GM23248 (cell line): ENCODE data around the gene TMEM271. TPM values are rescaled to one million over a fixed set of nuclear protein-coding genes. Genes with fewer than 3 reads are reported as not detected.
"Not testable (repeated sequence)": the region's sequence is repeated elsewhere in the genome, so short reads cannot be mapped to it uniquely, and the experiment has no call there.

Experiments
- DNase-seq: peaks from one replicate; pipeline ENCODE4 v3.0.0-alpha.2; 2015
- H2AFZ ChIP-seq: fragments of 200-600 bp; sonication (generic); 2 replicates; pipeline ENCODE4 v1.6.1; 2016; ENCODE audit warnings: antibody characterized with exemption
- H3F3A ChIP-seq: fragments of 200-600 bp; sonication (generic); 2 replicates; pipeline ENCODE4 v1.6.1; 2016; ENCODE audit warnings: mild to moderate bottlenecking, antibody characterized with exemption, mixed run types; ENCODE audit not compliant: insufficient read depth
- H3K27ac ChIP-seq: fragments of 200-600 bp; sonication (generic); 2 replicates; pipeline ENCODE4 v1.5.1; 2016; ENCODE audit warnings: mild to moderate bottlenecking
- H3K27me3 ChIP-seq: fragments of 200-600 bp; sonication (generic); replicated peaks from 2 replicates; pipeline ENCODE4 v1.6.1; 2016; ENCODE audit warnings: mild to moderate bottlenecking; ENCODE audit not compliant: insufficient read depth
- H3K36me3 ChIP-seq: fragments of 200-600 bp; sonication (generic); 2 replicates; pipeline ENCODE4 v1.6.1; 2016; ENCODE audit warnings: low read depth, mild to moderate bottlenecking
- H3K4me1 ChIP-seq: fragments of 200-600 bp; sonication (generic); 2 replicates; pipeline ENCODE4 v1.6.1; 2016; ENCODE audit warnings: mild to moderate bottlenecking; ENCODE audit not compliant: insufficient read depth
- H3K4me2 ChIP-seq: fragments of 200-600 bp; sonication (generic); one replicate; pipeline ENCODE4 v1.6.1; 2016; ENCODE audit warnings: mild to moderate bottlenecking; ENCODE audit not compliant: unreplicated experiment
- H3K4me3 ChIP-seq: fragments of 200-600 bp; sonication (generic); 2 replicates; pipeline ENCODE4 v1.5.1; 2016; ENCODE audit warnings: mild to moderate bottlenecking
- H3K79me2 ChIP-seq: fragments of 200-600 bp; sonication (generic); 2 replicates; pipeline ENCODE4 v1.6.1; 2016; ENCODE audit warnings: mild to moderate bottlenecking; ENCODE audit not compliant: insufficient read depth
- H3K9ac ChIP-seq: fragments of 200-600 bp; sonication (generic); 2 replicates; pipeline ENCODE4 v1.6.1; 2016; ENCODE audit warnings: mild to moderate bottlenecking
- H3K9me2 ChIP-seq: fragments of 200-600 bp; sonication (generic); 2 replicates; pipeline ENCODE4 v1.6.1; 2016; ENCODE audit warnings: mixed run types, mild to moderate bottlenecking, moderate library complexity; ENCODE audit not compliant: insufficient read depth
- H3K9me3 ChIP-seq: fragments of 200-600 bp; sonication (generic); one replicate; pipeline ENCODE4 v1.6.1; 2017; ENCODE audit warnings: low read depth
- H4K20me1 ChIP-seq: fragments of 200-600 bp; sonication (generic); 2 replicates; pipeline ENCODE4 v1.6.0; 2016; ENCODE audit not compliant: insufficient read depth
- EZH2 ChIP-seq: fragments of 200-600 bp; sonication (generic); IDR thresholded peaks from 2 replicates; pipeline ENCODE4 v1.6.1; 2018; ENCODE audit warnings: antibody characterized with exemption, mild to moderate bottlenecking; ENCODE audit not compliant: insufficient read depth, poor library complexity, severe bottlenecking
- EZH2phosphoT487 ChIP-seq: fragments of 200-600 bp; sonication (generic); IDR thresholded peaks from 2 replicates; pipeline ENCODE4 v1.6.1; 2018; ENCODE audit warnings: antibody characterized with exemption, moderate library complexity, mild to moderate bottlenecking, low read depth; ENCODE audit not compliant: insufficient read depth
- WGBS, 2 experiments: methylation state at CpG; one replicate each; pipeline ENCODE4 v1.1.6; 2015 to 2017; ENCODE audit warnings: low lambda C conversion rate in 2 of 2, low coverage in 1 of 2; ENCODE audit errors: missing lambda C conversion rate in 2 of 2; 5-methylcytosine and 5-hydroxymethylcytosine counted together
- in situ Hi-C: fragments of 300-500 bp; cut with MboI; formaldehyde crosslinking; loops from 2 replicates; pipeline ENCODE4 v1.15.0; 2020
- polyA plus RNA-seq: library from polyadenylated mRNA; unstranded; fragments of >200 nt; fragmentation: Nextera tagmentation; extraction: Ambion mirVana; gene quantifications from 2 replicates; pipeline ENCODE4 v1.2.1, GENCODE V29; 2016
- total RNA-seq: library from RNA; depleted of rRNA; stranded (reverse); fragments of >200 nt; shearing (Covaris generic); gene quantifications from 2 replicates; pipeline ENCODE4 v1.2.3, GENCODE V29; 2014

Gene TMEM271
- total and polyA plus RNA-seq, 2 experiments from 2014 or later, result not detected

- no peak for DNase-seq
- in situ Hi-C loops, result no loop called here
- WGBS, 2 experiments, result 50 to 55% methylated on average over 9 to 10 of the region's 10 CpGs
These were observed 8.4 kb downstream of the TMEM271 start for GRCh38 chr4:567457-568350.

GRCh38 chr4:566508-567295 lies 9.4 kb downstream of the TMEM271 start:
- Histone ChIP-seq H3K9ac (no peak overlapping the region), H4K20me1 (no peaks in the 10 kb centered on the region), H3F3A (no peaks in the 10 kb centered on the region), H2AFZ (no peak overlapping the region), H3K9me2 (no peaks in the 10 kb centered on the region), H3K4me1 (no peaks in the 10 kb centered on the region), H3K27ac (no peak overlapping the region), H3K4me3 (no peak overlapping the region), H3K4me2 (no peak overlapping the region), H3K36me3 (no peaks in the 10 kb centered on the region), H3K79me2 (no peaks in the 10 kb centered on the region), H3K27me3 (no peaks in the 10 kb centered on the region; the same call in 1 of the 2 replicates), H3K9me3 (no peaks in the 10 kb centered on the region)
- no peak for DNase-seq
- TF ChIP-seq EZH2 (no peak), EZH2phosphoT487 (no peak)
- 16 to 45% methylated on average over 1 to 2 of the region's 2 CpGs for WGBS, 2 experiments
- in situ Hi-C loops, result no loop called here

More at GRCh38 chr4:567457-568350, 8.4 kb downstream of the TMEM271 start:
- Histone ChIP-seq H2AFZ (no peak overlapping the region), H3K27me3 (no peaks in the 10 kb centered on the region; the same call in 1 of the 2 replicates), H3K27ac (no peak overlapping the region), H3K9me2 (no peaks in the 10 kb centered on the region), H3K9me3 (no peaks in the 10 kb centered on the region), H3K4me3 (no peak overlapping the region), H3K9ac (no peak overlapping the region), H4K20me1 (no peaks in the 10 kb centered on the region), H3K4me1 (no peaks in the 10 kb centered on the region), H3K36me3 (no peaks in the 10 kb centered on the region), H3K4me2 (no peak overlapping the region), H3F3A (no peaks in the 10 kb centered on the region), H3K79me2 (no peaks in the 10 kb centered on the region)
- no peak for TF ChIP-seq EZH2phosphoT487
- no peak for TF ChIP-seq EZH2

GRCh38 chr4:566035-566434 lies 10.1 kb downstream of the TMEM271 start:
- Histone ChIP-seq H3K36me3 (no peaks in the 10 kb centered on the region), H2AFZ (no peak overlapping the region), H4K20me1 (no peaks in the 10 kb centered on the region), H3K9me3 (no peaks in the 10 kb centered on the region), H3K79me2 (no peaks in the 10 kb centered on the region), H3K27me3 (no peaks in the 10 kb centered on the region), H3K4me3 (no peak overlapping the region), H3K9ac (no peak overlapping the region), H3K9me2 (no peaks in the 10 kb centered on the region), H3K4me2 (no peak overlapping the region), H3F3A (no peaks in the 10 kb centered on the region), H3K27ac (no peak overlapping the region), H3K4me1 (no peaks in the 10 kb centered on the region)
- no peak for DNase-seq
- 67 to 88% methylated on average over 4 to 7 of the region's 7 CpGs for WGBS, 2 experiments
- in situ Hi-C loops, result no loop called here
- no peak for TF ChIP-seq EZH2
- no peak for TF ChIP-seq EZH2phosphoT487

GRCh38 chr4:565614-566013 lies 10.5 kb downstream of the TMEM271 start:
- H3K36me3 ChIP-seq, DNase-seq, H3K9me2 ChIP-seq, H3K27ac ChIP-seq, in situ Hi-C loops, H3K9ac ChIP-seq, H3K4me2 ChIP-seq, H3F3A ChIP-seq, H3K79me2 ChIP-seq, H3K4me3 ChIP-seq, H3K4me1 ChIP-seq, H2AFZ ChIP-seq, H3K9me3 ChIP-seq, H4K20me1 ChIP-seq, H3K27me3 ChIP-seq: not testable (repeated sequence)
- 50 to 75% methylated on average over 1 of the region's 1 CpG for WGBS, 2 experiments

GRCh38 chr4:562458-562857 lies 13.6 kb downstream of the TMEM271 start:
- H4K20me1 ChIP-seq, H3K9ac ChIP-seq, H3K27me3 ChIP-seq, H3K79me2 ChIP-seq, H3K4me3 ChIP-seq, H3K4me1 ChIP-seq, H3K4me2 ChIP-seq, DNase-seq, H3K36me3 ChIP-seq, in situ Hi-C loops, H2AFZ ChIP-seq, H3F3A ChIP-seq, H3K27ac ChIP-seq, H3K9me2 ChIP-seq, H3K9me3 ChIP-seq: not testable (repeated sequence)
- WGBS, 2 experiments, result 33 to 51% methylated on average over 2 of the region's 2 CpGs
